Left lung (tissue), 10 donors: Measurements from ENCODE around the gene HOOK2. TPM values are rescaled to one million over a fixed set of nuclear protein-coding genes. Genes with fewer than 3 reads are reported as not detected.

Experiments
- ATAC-seq: fragments of 200-7000 bp; cut with Tn5 transposase; one replicate; pipeline ENCODE4 v1.9.1; 2020; ENCODE audit warnings: moderate library complexity
- DNase-seq, 4 donors: peaks; one replicate each; pipeline ENCODE4 v3.0.0-alpha.2; 2013 to 2020
- H3K27ac ChIP-seq, 2 donors: fragments of 200-600 bp; sonication (generic) in 1 of 2; one replicate each; pipeline versions ENCODE4 v1.5.0 to v1.8.0; 2020 to 2021
- H3K27me3 ChIP-seq, 2 donors: fragments of 200-600 bp; sonication (generic) in 1 of 2; one replicate each; pipeline versions ENCODE4 v1.5.0 to v1.8.0; 2020 to 2021
- H3K36me3 ChIP-seq, 2 donors: fragments of 200-600 bp; sonication (generic) in 1 of 2; one replicate each; pipeline versions ENCODE4 v1.5.0 to v1.8.0; 2020 to 2021
- H3K4me1 ChIP-seq, 2 donors: fragments of 200-600 bp; one replicate each; pipeline ENCODE4 v1.8.0; 2021
- H3K4me3 ChIP-seq, 2 donors: fragments of 200-600 bp; sonication (generic) in 1 of 2; one replicate each; pipeline versions ENCODE4 v1.5.0 to v1.8.0; 2020 to 2021; ENCODE audit warnings: mild to moderate bottlenecking in 1 of 2
- H3K9me3 ChIP-seq, 2 donors: fragments of 200-600 bp; sonication (generic) in 1 of 2; one replicate each; pipeline versions ENCODE4 v1.5.0 to v1.8.0; 2020 to 2021
- intact Hi-C, 2 donors: fragments of 100-400 bp; cut with DNase I; formaldehyde crosslinking; loops; one replicate each; pipeline versions ENCODE4 v1.11.2 to v1.14.2; 2022
- polyA plus RNA-seq, 6 donors: library from polyadenylated mRNA; unstranded; fragments of 120-200 nt; gene quantifications; one replicate each; pipeline ENCODE4 v1.2.1, GENCODE V29; 2013; ENCODE audit not compliant: insufficient read length in 6 of 6
- total RNA-seq, 2 donors: library from RNA; stranded (reverse); fragmentation: NEBNext Ultra II Directional; extraction: Animal tissue kit (Norgen Biotek cat#: 25700); gene quantifications; one replicate each; pipeline ENCODE4 v1.2.1, GENCODE V29; 2021
- TF ChIP-seq, protein P1 (sequence below), 2 donors: fragments of 200-600 bp; sonication (generic) in 1 of 2; IDR thresholded peaks; one replicate each; pipeline versions ENCODE4 v1.5.0 to v1.8.0; 2021; ENCODE audit warnings: antibody characterized with exemption in 2 of 2
- donor health status: DM: no; HTN: yes; CAD: no.
- donor health status: DM: no; HTN: no; CAD: no.

Gene HOOK2
- total and polyA plus RNA-seq, 8 donors, result 57.7 to 91.2 (median 73.5) TPM

DNA sequence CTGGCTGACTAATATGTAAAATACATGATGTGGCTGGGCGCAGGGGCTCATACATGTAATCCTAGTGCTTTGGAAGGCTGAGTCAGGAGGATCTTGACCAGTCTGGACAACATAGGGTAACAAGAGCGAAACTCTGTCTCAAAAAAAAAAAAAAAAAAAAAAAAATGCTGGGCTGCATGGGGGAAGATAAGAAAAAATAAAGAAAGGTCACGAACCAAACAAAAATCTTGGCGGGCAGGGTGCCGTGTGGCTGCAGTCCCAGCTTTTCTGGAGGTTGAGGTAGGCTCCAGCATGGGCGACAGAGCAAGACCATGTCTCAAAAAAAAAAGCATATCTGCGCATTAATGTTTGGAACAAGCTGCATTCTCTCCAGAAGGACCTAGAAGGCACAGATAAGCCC, 39.7 kb upstream of the HOOK2 start:
- no peak for DNase-seq
- H3K4me1 ChIP-seq, result no peaks in the 10 kb centered on the region
- TF ChIP-seq, protein P1, sequence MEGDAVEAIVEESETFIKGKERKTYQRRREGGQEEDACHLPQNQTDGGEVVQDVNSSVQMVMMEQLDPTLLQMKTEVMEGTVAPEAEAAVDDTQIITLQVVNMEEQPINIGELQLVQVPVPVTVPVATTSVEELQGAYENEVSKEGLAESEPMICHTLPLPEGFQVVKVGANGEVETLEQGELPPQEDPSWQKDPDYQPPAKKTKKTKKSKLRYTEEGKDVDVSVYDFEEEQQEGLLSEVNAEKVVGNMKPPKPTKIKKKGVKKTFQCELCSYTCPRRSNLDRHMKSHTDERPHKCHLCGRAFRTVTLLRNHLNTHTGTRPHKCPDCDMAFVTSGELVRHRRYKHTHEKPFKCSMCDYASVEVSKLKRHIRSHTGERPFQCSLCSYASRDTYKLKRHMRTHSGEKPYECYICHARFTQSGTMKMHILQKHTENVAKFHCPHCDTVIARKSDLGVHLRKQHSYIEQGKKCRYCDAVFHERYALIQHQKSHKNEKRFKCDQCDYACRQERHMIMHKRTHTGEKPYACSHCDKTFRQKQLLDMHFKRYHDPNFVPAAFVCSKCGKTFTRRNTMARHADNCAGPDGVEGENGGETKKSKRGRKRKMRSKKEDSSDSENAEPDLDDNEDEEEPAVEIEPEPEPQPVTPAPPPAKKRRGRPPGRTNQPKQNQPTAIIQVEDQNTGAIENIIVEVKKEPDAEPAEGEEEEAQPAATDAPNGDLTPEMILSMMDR (IDR thresholded peaks at IDR 0.05), result no peak
- no peaks in the 10 kb centered on the region for H3K9me3 ChIP-seq
- H3K4me3 ChIP-seq, result no peak overlapping the region
- no peak overlapping the region for H3K27ac ChIP-seq
- no peaks in the 10 kb centered on the region for H3K27me3 ChIP-seq
- no peak for ATAC-seq
- peaks cover 0 to 24% of the 10 kb centered on the region in 2 donors for H3K36me3 ChIP-seq
- intact Hi-C loops, result no loop called here

DNA sequence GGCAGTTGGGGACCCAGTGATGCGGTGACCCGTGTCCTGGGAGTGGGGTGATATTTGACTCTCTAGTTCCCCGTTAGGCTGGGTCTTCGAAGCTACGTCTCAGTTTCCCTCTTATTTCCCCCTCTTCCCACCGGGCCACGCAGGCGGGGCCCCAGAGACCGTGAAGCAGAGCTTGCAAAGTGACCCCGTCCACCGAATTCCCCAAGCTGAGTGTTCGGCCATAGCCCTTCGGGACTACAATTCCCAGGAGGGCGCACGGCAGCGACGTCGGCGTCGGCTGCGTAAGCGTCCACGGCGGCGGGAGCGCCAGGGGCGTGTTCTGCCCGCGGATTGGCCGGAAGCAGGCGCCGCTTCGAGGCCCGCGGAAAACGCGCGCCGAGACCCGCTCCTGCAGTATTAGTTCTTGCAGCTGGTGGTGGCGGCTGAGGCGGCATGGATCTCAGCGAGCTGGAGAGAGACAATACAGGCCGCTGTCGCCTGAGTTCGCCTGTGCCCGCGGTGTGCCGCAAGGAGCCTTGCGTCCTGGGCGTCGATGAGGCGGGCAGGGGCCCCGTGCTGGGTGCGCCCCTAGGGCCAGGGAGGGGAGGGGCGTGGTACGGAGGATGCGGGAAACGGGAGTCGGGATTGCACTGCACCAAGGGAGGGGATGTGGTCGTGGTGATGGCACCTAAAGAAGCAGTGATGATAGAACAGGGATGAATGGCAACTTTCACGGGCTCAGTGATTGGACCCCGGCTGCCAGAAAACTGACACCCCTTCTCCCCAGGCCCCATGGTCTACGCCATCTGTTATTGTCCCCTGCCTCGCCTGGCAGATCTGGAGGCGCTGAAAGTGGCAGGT, 31.1 kb upstream of the HOOK2 start, which contains the start of gene RNASEH2A:
Gene RNASEH2A (plus strand): TSS at position 343 of the 840 bp plus-strand sequence. CDS start 90 bp downstream, at position 433.
- H3K4me1 ChIP-seq, result peaks cover 16 to 25% of the 10 kb centered on the region in 2 donors
- DNase-seq (peak; percentile 82 to 98 (median 93)), ATAC-seq (peak; percentile 91)
- H3K36me3 ChIP-seq, result no peaks in the 10 kb centered on the region
- intact Hi-C loops, result no loop called here
- no peaks in the 10 kb centered on the region for H3K9me3 ChIP-seq
- H3K27ac ChIP-seq, result peak within 1 kb of the TSS in 1 of 2 donors; percentile 74
- H3K27me3 ChIP-seq, result peaks cover 0 to 17% of the 10 kb centered on the region in 2 donors
- TF ChIP-seq, protein P1 (IDR thresholded peaks at IDR 0.05), result peak in 1 of 2 donors; percentile 14
- peak within 1 kb of the TSS; percentile 57 to 77 for H3K4me3 ChIP-seq

DNA sequence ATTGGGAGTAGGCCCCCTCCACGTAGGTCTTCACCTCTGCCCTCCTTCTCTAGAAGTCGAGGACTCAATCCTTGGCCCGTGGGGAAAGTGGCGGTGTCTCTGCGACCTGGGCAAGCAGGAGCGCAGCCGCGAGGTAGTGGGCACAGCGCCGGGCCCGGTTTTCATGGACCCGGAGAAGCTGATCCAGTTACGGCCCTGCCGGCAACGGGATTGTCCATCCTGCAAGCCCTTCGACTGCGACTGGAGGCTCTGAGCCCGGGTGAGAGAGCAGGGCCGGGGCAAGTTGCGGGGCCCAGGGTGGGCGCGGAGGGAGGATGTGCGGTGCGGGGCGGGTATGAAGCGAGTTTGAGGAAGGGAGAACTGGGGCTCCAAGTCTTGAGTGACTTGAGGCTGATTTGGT, 28.7 kb upstream of the HOOK2 start:
- DNase-seq, result peak in 1 of 4 donors; percentile 76
- ATAC-seq, result no peak
- Histone ChIP-seq H3K4me3 (no peak overlapping the region), H3K4me1 (peaks cover 22 to 42% of the 10 kb centered on the region in 2 donors), H3K27me3 (peaks cover 0 to 25% of the 10 kb centered on the region in 2 donors), H3K27ac (no peak overlapping the region), H3K9me3 (no peaks in the 10 kb centered on the region), H3K36me3 (peaks cover 0 to 9% of the 10 kb centered on the region in 2 donors)
- intact Hi-C loops, result loop anchor here in 1 of 2 donors (5.0 kb wide), 1 partner anchor 37 kb away; no protein-coding TSS in a partner anchor
- TF ChIP-seq, protein P1 (IDR thresholded peaks at IDR 0.05), result no peak

DNA sequence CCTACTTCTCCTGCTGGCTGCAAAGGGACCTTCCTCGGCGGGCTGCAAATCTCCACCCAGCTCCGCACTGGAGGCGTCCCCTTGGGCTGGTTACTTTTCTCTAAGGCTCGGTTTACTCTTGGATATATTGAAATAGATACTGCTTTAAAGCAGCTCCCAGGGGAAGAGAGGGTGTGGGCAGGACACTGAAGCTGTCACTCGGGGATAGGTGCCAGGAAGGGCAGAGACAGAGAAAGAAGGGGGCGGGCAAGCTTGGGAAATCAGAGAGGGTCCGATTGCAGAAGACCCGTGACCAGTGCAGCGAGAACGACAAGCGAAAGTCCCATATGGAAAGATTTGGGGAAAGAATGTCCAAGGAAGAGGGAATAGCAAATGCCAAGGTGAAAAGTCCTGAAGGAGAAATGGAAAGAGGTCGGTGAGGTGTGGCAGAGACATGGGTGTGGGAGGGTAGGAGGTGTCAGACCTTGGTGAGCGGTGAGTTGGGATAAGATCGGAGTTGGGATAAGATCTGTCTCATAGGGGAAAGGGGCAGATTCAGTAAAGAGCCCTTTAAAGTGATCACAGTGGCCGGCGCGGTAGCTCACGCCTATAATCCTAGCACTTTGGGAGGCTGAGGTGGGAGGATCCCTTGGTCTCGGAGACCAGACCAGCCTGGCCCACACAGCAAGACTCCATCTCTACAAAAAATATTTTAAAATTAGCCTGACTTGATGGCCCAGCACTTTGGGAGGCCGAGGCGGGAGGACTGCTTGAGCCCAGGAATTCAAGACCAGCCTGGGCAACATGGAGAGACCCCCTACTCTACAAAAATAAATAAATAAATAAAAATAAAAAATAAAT, 27.1 kb upstream of the HOOK2 start:
- TF ChIP-seq, protein P1 (IDR thresholded peaks at IDR 0.05), result no peak
- intact Hi-C loops, result loop anchor here in 1 of 2 donors (5.0 kb wide), 1 partner anchor 35 kb away; no protein-coding TSS in a partner anchor
- Histone ChIP-seq H3K27me3 (peaks cover 0 to 25% of the 10 kb centered on the region in 2 donors), H3K27ac (peak overlapping the region in 1 of 2 donors; percentile 19), H3K4me3 (peak overlapping the region; percentile 76 to 90), H3K36me3 (peaks cover 0 to 17% of the 10 kb centered on the region in 2 donors), H3K4me1 (peaks cover 22 to 42% of the 10 kb centered on the region in 2 donors), H3K9me3 (no peaks in the 10 kb centered on the region)
- peak; percentile 3 for ATAC-seq
- peak in 1 of 4 donors; percentile 72 for DNase-seq
